ENCODE results near the gene SHTN1.

- TF ChIP-seq, protein P1, sequence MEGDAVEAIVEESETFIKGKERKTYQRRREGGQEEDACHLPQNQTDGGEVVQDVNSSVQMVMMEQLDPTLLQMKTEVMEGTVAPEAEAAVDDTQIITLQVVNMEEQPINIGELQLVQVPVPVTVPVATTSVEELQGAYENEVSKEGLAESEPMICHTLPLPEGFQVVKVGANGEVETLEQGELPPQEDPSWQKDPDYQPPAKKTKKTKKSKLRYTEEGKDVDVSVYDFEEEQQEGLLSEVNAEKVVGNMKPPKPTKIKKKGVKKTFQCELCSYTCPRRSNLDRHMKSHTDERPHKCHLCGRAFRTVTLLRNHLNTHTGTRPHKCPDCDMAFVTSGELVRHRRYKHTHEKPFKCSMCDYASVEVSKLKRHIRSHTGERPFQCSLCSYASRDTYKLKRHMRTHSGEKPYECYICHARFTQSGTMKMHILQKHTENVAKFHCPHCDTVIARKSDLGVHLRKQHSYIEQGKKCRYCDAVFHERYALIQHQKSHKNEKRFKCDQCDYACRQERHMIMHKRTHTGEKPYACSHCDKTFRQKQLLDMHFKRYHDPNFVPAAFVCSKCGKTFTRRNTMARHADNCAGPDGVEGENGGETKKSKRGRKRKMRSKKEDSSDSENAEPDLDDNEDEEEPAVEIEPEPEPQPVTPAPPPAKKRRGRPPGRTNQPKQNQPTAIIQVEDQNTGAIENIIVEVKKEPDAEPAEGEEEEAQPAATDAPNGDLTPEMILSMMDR (IDR thresholded peaks at IDR 0.05), result no peak
- no peak for TF ChIP-seq POLR2A (IDR thresholded peaks at IDR 0.05)
- no peak for TF ChIP-seq POLR2AphosphoS5 (IDR thresholded peaks at IDR 0.05)
These were observed 97.6 kb downstream of the SHTN1 start for GRCh38 chr10:116907245-116907987.

All from stomach (tissue), 4 donors.